Heart left ventricle (tissue), 16 donors: Measurements from ENCODE around the gene GNAO1. TPM values are rescaled to one million over a fixed set of nuclear protein-coding genes. Genes with fewer than 3 reads are reported as not detected.

Experiments
- ATAC-seq, 4 donors: fragments of 200-7000 bp; cut with Tn5 transposase; one replicate each; pipeline ENCODE4 v1.9.1; 2020 to 2022; ENCODE audit warnings: moderate library complexity in 4 of 4, mild to moderate bottlenecking in 3 of 4, moderate number of reproducible peaks in 1 of 4
- DNase-seq, 5 donors: peaks; one replicate each; pipeline ENCODE4 v3.0.0-alpha.2; 2020
- H3K27ac ChIP-seq, 12 donors: fragments of 200-600 bp; sonication (generic) in 4 of 12; one replicate each; pipeline versions ENCODE4 v1.5.0 to v1.8.0; 2016 to 2022; ENCODE audit warnings: mild to moderate bottlenecking in 2 of 12
- H3K27me3 ChIP-seq, 9 donors: fragments of 200-600 bp; sonication (generic) in 2 of 9; one replicate each; pipeline versions ENCODE4 v1.5.1 to v1.8.0; 2016 to 2022; ENCODE audit warnings: mild to moderate bottlenecking in 3 of 9
- H3K36me3 ChIP-seq, 9 donors: fragments of 200-600 bp; sonication (generic) in 2 of 9; one replicate each; pipeline versions ENCODE4 v1.5.0 to v1.8.0; 2018 to 2022; ENCODE audit warnings: mild to moderate bottlenecking in 2 of 9
- H3K4me1 ChIP-seq, 12 donors: fragments of 200-600 bp; sonication (generic) in 4 of 12; one replicate each; pipeline versions ENCODE4 v1.5.0 to v1.8.0; 2016 to 2022; ENCODE audit warnings: mild to moderate bottlenecking in 3 of 12
- H3K4me3 ChIP-seq, 12 donors: fragments of 200-600 bp; sonication (generic) in 4 of 12; one replicate each; pipeline versions ENCODE4 v1.5.0 to v1.8.0; 2017 to 2022; ENCODE audit warnings: mild to moderate bottlenecking in 9 of 12, moderate library complexity in 4 of 12
- H3K9me3 ChIP-seq, 12 donors: fragments of 200-600 bp; sonication (generic) in 4 of 12; one replicate each; pipeline versions ENCODE4 v1.5.0 to v1.8.0; 2016 to 2022; ENCODE audit warnings: mild to moderate bottlenecking in 1 of 12
- CTCF ChIP-seq, 12 donors: fragments of 200-600 bp; sonication (generic) in 4 of 12; IDR thresholded peaks; one replicate each; pipeline versions ENCODE4 v1.5.0 to v1.8.0; 2018 to 2022; ENCODE audit warnings: antibody characterized with exemption in 12 of 12, mild to moderate bottlenecking in 5 of 12
- POLR2A ChIP-seq, 2 donors: fragments of 450-650 bp; IDR thresholded peaks; one replicate each; pipeline ENCODE4 v1.6.1; 2017; ENCODE audit warnings: antibody characterized with exemption in 2 of 2, mild to moderate bottlenecking in 2 of 2, moderate library complexity in 2 of 2
- WGBS, 4 donors: extraction: QIAGEN DNeasy Blood & Tissue Kit in 2 of 4; methylation state at CpG; one replicate each; pipeline versions ENCODE4 v1.1.5 to v1.1.7; 2013 to 2018; 5-methylcytosine and 5-hydroxymethylcytosine counted together
- intact Hi-C, 10 donors: fragments of 100-400 bp; cut with DNase I; formaldehyde crosslinking; loops; one replicate each; pipeline versions ENCODE4 v1.11.1 to v1.14.2; 2022
- polyA plus RNA-seq, 2 donors: library from polyadenylated mRNA; stranded (reverse); fragments of 200-250 nt; gene quantifications; one replicate each; pipeline ENCODE4 v1.2.3, GENCODE V29; 2013
- total RNA-seq, 9 donors: library from RNA; depleted of rRNA in 2 of 9; stranded (reverse); fragments of >200 nt in 2 of 9; fragmentation: NEBNext Ultra II Directional in 3 of 9; extraction: Animal tissue kit (Norgen Biotek cat#: 25700) in 3 of 9; gene quantifications; one replicate each; pipeline versions ENCODE4 v1.1.0 to v1.2.4, GENCODE V29; 2016 to 2023
- donor health status: ischemic (EF 13 %, LVEDD 7.1; RV severe dilation, severe dysfunction).
- donor health status: healthy with polysubstance abuse.
- donor health status: DM: no; HTN: yes; CAD: no.
- donor health status: DM: no; HTN: no; CAD: no.
- donor health status: ischemic (EF 25% LVEDD 6.9; RV normal size, moderate dysfunction).
- donor health status: ischemic (EF 25% LVEDD 5.7; RV mildly dilated, moderate dysfunction).
- donor health status: healthy.
- donor health status: DM: yes; HTN: yes; CAD: no.
- donor health status: ischemic (EF 35%, LVEDD 5.7; RV mildly dilated, moderate dysfunction).
- donor health status: nonischemic (EF 11% LVEDD 7.7; RV severe dilation, severe dysfunction).
- donor health status: DM: yes; HTN: yes; CAD: no.
- donor health status: PGD.
- donor health status: ischemic (EF 29% LVEDD 5.4; RV normal size, mild dysfunction).
- donor health status: nonischemic (EF 23%, LVEDD 6.1; RV moderate dilation, normal function).

Gene GNAO1
- total and polyA plus RNA-seq, 11 donors = 1.4 to 26.8 (median 12.0) TPM

GRCh38 chr16:56226187-56226586 lies 34.9 kb downstream of the GNAO1 start:
- Histone ChIP-seq H3K36me3 (no peaks in the 10 kb centered on the region), H3K27me3 (no peaks in the 10 kb centered on the region), H3K9me3 (no peaks in the 10 kb centered on the region), H3K27ac (no peak overlapping the region), H3K4me3 (no peak overlapping the region), H3K4me1 (peaks cover 0 to 9% (median 0%) of the 10 kb centered on the region in 12 donors)
- peak in 1 of 5 donors; percentile 51 for DNase-seq
- TF ChIP-seq POLR2A (IDR thresholded peaks at IDR 0.05) = no peak
- no peak for TF ChIP-seq CTCF (IDR thresholded peaks at IDR 0.05)
- WGBS, 4 donors = 59 to 87% (median 80%) methylated on average over 2 of the region's 2 CpGs
- peak in 3 of 4 donors; percentile 23 to 81 (median 77) for ATAC-seq
- intact Hi-C loops = no loop called here

GRCh38 chr16:56226845-56227525 lies 35.7 kb downstream of the GNAO1 start:
- intact Hi-C loops = no loop called here
- no peak for TF ChIP-seq POLR2A (IDR thresholded peaks at IDR 0.05)
- TF ChIP-seq CTCF (IDR thresholded peaks at IDR 0.05) = no peak
- Histone ChIP-seq H3K4me3 (no peak overlapping the region), H3K9me3 (no peaks in the 10 kb centered on the region), H3K36me3 (no peaks in the 10 kb centered on the region), H3K27me3 (no peaks in the 10 kb centered on the region), H3K4me1 (peaks cover 0 to 9% (median 0%) of the 10 kb centered on the region in 12 donors), H3K27ac (no peak overlapping the region)
- DNase-seq (no peak), ATAC-seq (no peak)
- WGBS, 4 donors = 80 to 83% (median 82%) methylated on average over 9 of the region's 9 CpGs

GRCh38 chr16:56227936-56228335 lies 36.6 kb downstream of the GNAO1 start:
- no peaks in the 10 kb centered on the region for H3K36me3 ChIP-seq
- 90 to 94% (median 92%) methylated on average over 5 to 6 of the region's 6 CpGs for WGBS, 4 donors
- intact Hi-C loops = no loop called here
- no peak overlapping the region for H3K4me3 ChIP-seq
- no peaks in the 10 kb centered on the region for H3K9me3 ChIP-seq
- no peak overlapping the region for H3K27ac ChIP-seq
- TF ChIP-seq CTCF (IDR thresholded peaks at IDR 0.05) (no peak), POLR2A (IDR thresholded peaks at IDR 0.05) (no peak)
- ATAC-seq = no peak
- no peak for DNase-seq
- H3K4me1 ChIP-seq = peaks cover 0 to 9% (median 0%) of the 10 kb centered on the region in 12 donors
- H3K27me3 ChIP-seq = no peaks in the 10 kb centered on the region

GRCh38 chr16:56228476-56228875 lies 37.2 kb downstream of the GNAO1 start:
- WGBS, 4 donors = 82 to 92% (median 85%) methylated on average over 4 of the region's 4 CpGs
- no peak for TF ChIP-seq CTCF (IDR thresholded peaks at IDR 0.05)
- no peak for TF ChIP-seq POLR2A (IDR thresholded peaks at IDR 0.05)
- DNase-seq (no peak), ATAC-seq (no peak)
- Histone ChIP-seq H3K9me3 (no peaks in the 10 kb centered on the region), H3K27ac (no peak overlapping the region), H3K4me1 (peaks cover 0 to 11% (median 0%) of the 10 kb centered on the region in 12 donors), H3K4me3 (no peak overlapping the region), H3K27me3 (no peaks in the 10 kb centered on the region), H3K36me3 (no peaks in the 10 kb centered on the region)
- intact Hi-C loops = no loop called here
